ENCODE results near the gene STX1A. TPM values are rescaled to one million over a fixed set of nuclear protein-coding genes. Genes with fewer than 3 reads are reported as not detected.
"Not testable (repeated sequence)": the region's sequence is repeated elsewhere in the genome, so short reads cannot be mapped to it uniquely, and the experiment has no call there.

The STX1A gene
- total and polyA plus RNA-seq, 10 donors = 1.3 to 7.8 (median 4.6) TPM

- 52 to 76% (median 57%) methylated on average over 3 of the region's 3 CpGs for WGBS, 5 donors
- TF ChIP-seq CTCF (IDR thresholded peaks at IDR 0.05 in 8 of 11, conservative IDR thresholded peaks at IDR 0.05 in 3 of 11) = no peak
- no peak for TF ChIP-seq POLR2A (IDR thresholded peaks at IDR 0.05)
- no peak for TF ChIP-seq POLR2AphosphoS5 (IDR thresholded peaks at IDR 0.05)
Measured at GRCh38 chr7:73727952-73728351, 8.5 kb upstream of the STX1A start.

GRCh38 chr7:73726083-73726466, 6.6 kb upstream of the STX1A start:
- Histone ChIP-seq H3K27me3 (replicated peaks in 1 of 7) (peaks cover 0 to 43% (median 5%) of the 10 kb centered on the region in 7 donors), H3K36me3 (no peaks in the 10 kb centered on the region), H3K9me3 (no peaks in the 10 kb centered on the region), H3K4me1 (peaks cover 0 to 7% (median 4%) of the 10 kb centered on the region in 6 donors), H3K4me3 (no peak overlapping the region), H3K27ac (no peak overlapping the region)
- TF ChIP-seq POLR2AphosphoS5 (IDR thresholded peaks at IDR 0.05) = no peak
- TF ChIP-seq CTCF (IDR thresholded peaks at IDR 0.05 in 8 of 11, conservative IDR thresholded peaks at IDR 0.05 in 3 of 11) = peak in 5 of 11 experiments; percentile 26 to 61 (median 33)
- DNase-seq = no peak
- 45 to 79% (median 78%) methylated on average over 1 of the region's 1 CpG for WGBS, 5 donors
- intact Hi-C loops (cut with DNase I; ENCODE audit: low total_unique reads) = no loop called here

More at GRCh38 chr7:73727952-73728351, 8.5 kb upstream of the STX1A start:
- H3K9me3 ChIP-seq = no peaks in the 10 kb centered on the region
- no peaks in the 10 kb centered on the region for H3K36me3 ChIP-seq
- intact Hi-C loops (cut with DNase I; ENCODE audit: low total_unique reads) = loop anchor here (2.0 kb wide), 1 partner anchor 121 kb away; no protein-coding TSS in a partner anchor
- no peak overlapping the region for H3K27ac ChIP-seq
- DNase-seq = no peak
- peaks cover 0 to 16% (median 4%) of the 10 kb centered on the region in 6 donors for H3K4me1 ChIP-seq
- no peak overlapping the region for H3K4me3 ChIP-seq
- peaks cover 0 to 36% (median 5%) of the 10 kb centered on the region in 7 donors for H3K27me3 ChIP-seq (replicated peaks in 1 of 7)

- no peak overlapping the region for H3K27ac ChIP-seq
- no peaks in the 10 kb centered on the region for H3K36me3 ChIP-seq
- H3K4me3 ChIP-seq = no peak overlapping the region
- peaks cover 0 to 53% (median 6%) of the 10 kb centered on the region in 7 donors for H3K27me3 ChIP-seq (replicated peaks in 1 of 7)
- TF ChIP-seq CTCF (IDR thresholded peaks at IDR 0.05 in 8 of 11, conservative IDR thresholded peaks at IDR 0.05 in 3 of 11) = no peak
- no peak for TF ChIP-seq POLR2AphosphoS5 (IDR thresholded peaks at IDR 0.05)
- no peak for TF ChIP-seq POLR2A (IDR thresholded peaks at IDR 0.05)
- DNase-seq = no peak
- no peaks in the 10 kb centered on the region for H3K9me3 ChIP-seq
- H3K4me1 ChIP-seq = peaks cover 3 to 19% (median 11%) of the 10 kb centered on the region in 6 donors
- 84 to 97% (median 89%) methylated on average over 3 of the region's 3 CpGs for WGBS, 5 donors
- intact Hi-C loops (cut with DNase I; ENCODE audit: low total_unique reads) = no loop called here
Measured at GRCh38 chr7:73723813-73724212, 4.3 kb upstream of the STX1A start.

GRCh38 chr7:73722785-73723184, 3.3 kb upstream of the STX1A start:
- no peaks in the 10 kb centered on the region for H3K36me3 ChIP-seq
- peaks cover 0 to 53% (median 12%) of the 10 kb centered on the region in 7 donors for H3K27me3 ChIP-seq (replicated peaks in 1 of 7)
- no peaks in the 10 kb centered on the region for H3K9me3 ChIP-seq
- H3K4me1 ChIP-seq = peaks cover 12 to 29% (median 21%) of the 10 kb centered on the region in 6 donors
- no peak for DNase-seq
- no peak for TF ChIP-seq CTCF (IDR thresholded peaks at IDR 0.05 in 8 of 11, conservative IDR thresholded peaks at IDR 0.05 in 3 of 11)
- no peak for TF ChIP-seq POLR2A (IDR thresholded peaks at IDR 0.05)
- no peak for TF ChIP-seq POLR2AphosphoS5 (IDR thresholded peaks at IDR 0.05)
- intact Hi-C loops (cut with DNase I; ENCODE audit: low total_unique reads) = no loop called here
- H3K27ac ChIP-seq = no peak overlapping the region
- H3K4me3 ChIP-seq = no peak overlapping the region
- WGBS, 5 donors = 59 to 74% (median 63%) methylated on average over 6 of the region's 6 CpGs

- intact Hi-C loops (cut with DNase I; ENCODE audit: low total_unique reads); DNase-seq; H3K36me3 ChIP-seq; H3K4me3 ChIP-seq; H3K27ac ChIP-seq; H3K9me3 ChIP-seq: not testable (repeated sequence)
- Histone ChIP-seq H3K27me3 (replicated peaks in 1 of 7) (peaks cover 0 to 53% (median 9%) of the 10 kb centered on the region in 7 donors), H3K4me1 (peaks cover 12 to 35% (median 27%) of the 10 kb centered on the region in 6 donors)
- 73 to 88% (median 84%) methylated on average over 4 of the region's 4 CpGs for WGBS, 5 donors
Measured at GRCh38 chr7:73722182-73722581, 2.7 kb upstream of the STX1A start.

All from spleen (tissue), 11 donors.